Neural cell (in vitro differentiated cells): ENCODE measurements around the gene SGPP2.

Experiments
- CTCF ChIP-seq: fragments of 450-650 bp; IDR thresholded peaks from 2 replicates; pipeline ENCODE4 v1.5.1; 2014; ENCODE audit warnings: antibody characterized with exemption, mild to moderate bottlenecking, moderate library complexity; ENCODE audit not compliant: poor library complexity, severe bottlenecking
- EP300 ChIP-seq: fragments of 450-650 bp; conservative IDR thresholded peaks from 2 replicates; pipeline ENCODE4 v1.6.1; 2014; ENCODE audit warnings: antibody characterized with exemption, mild to moderate bottlenecking, moderate library complexity; ENCODE audit not compliant: poor library complexity, severe bottlenecking
- EZH2 ChIP-seq: fragments of 200-600, 300-800 bp; shearing (Covaris generic), sonication (generic); IDR thresholded peaks from 2 replicates; pipeline ENCODE4 v1.6.1; 2014; ENCODE audit warnings: antibody characterized with exemption, low read length, borderline replicate concordance, mild to moderate bottlenecking; ENCODE audit not compliant: insufficient read depth, poor library complexity, severe bottlenecking

- no peak for TF ChIP-seq EZH2
- TF ChIP-seq CTCF = no peak
- no peak for TF ChIP-seq EP300
Measured at GRCh38 chr2:222430071-222430470, 5.7 kb downstream of the SGPP2 start.
